DOHH2 (cell line): ENCODE measurements around the gene STRADA.

ENCODE experiments used
- CTCF ChIP-seq: fragments of 200-600 bp; sonication (generic); IDR thresholded peaks from one replicate; pipeline ENCODE4 v1.5.1; 2014; ENCODE audit warnings: antibody characterized with exemption, mild to moderate bottlenecking, low read depth, low read length; ENCODE audit not compliant: poor library complexity, severe bottlenecking
- EZH2phosphoT487 ChIP-seq: fragments of 200-600 bp; sonication (generic); IDR thresholded peaks from 2 replicates; pipeline ENCODE4 v1.6.1; 2017; ENCODE audit warnings: borderline replicate concordance, mild to moderate bottlenecking, antibody characterized with exemption, low read length, moderate library complexity, mixed read lengths

- TF ChIP-seq CTCF (no peak), EZH2phosphoT487 (no peak)
Observed at GRCh38 chr17:63703029-63703428, 38.6 kb downstream of the STRADA start.
